Keratinocyte (primary cell): ENCODE data around the gene LHPP. TPM values are rescaled to one million over a fixed set of nuclear protein-coding genes. Genes with fewer than 3 reads are reported as not detected.

Experiments used
- DNase-seq: peaks from one replicate; pipeline ENCODE4 v3.0.0-alpha.2; 2011; ENCODE audit warnings: low read depth, missing footprints, low spot score
- FAIRE-seq: peaks from 2 replicates; lab custom pipeline; 2011; peaks lifted over from hg19 to GRCh38; lab: Jason Lieb, UNC
- H2AFZ ChIP-seq: 2 replicates; pipeline ENCODE4 v1.6.0; 2012; ENCODE audit warnings: low read length, control low read depth, inconsistent platforms; ENCODE audit not compliant: control insufficient read depth
- H3K27ac ChIP-seq: 2 replicates; pipeline ENCODE4 v1.5.1; 2011; ENCODE audit warnings: low read length; ENCODE audit not compliant: control insufficient read depth, insufficient read depth
- H3K27me3 ChIP-seq: 3 replicates; pipeline ENCODE4 v1.6.0; 2011; ENCODE audit warnings: low read length; ENCODE audit not compliant: control insufficient read depth, insufficient read depth; ENCODE audit errors: extremely low read depth
- H3K36me3 ChIP-seq, 2 experiments: 2 replicates in 1 of 2; 3 replicates in 1 of 2; pipeline ENCODE4 v1.5.1; 2011; ENCODE audit warnings: low read length in 2 of 2, mild to moderate bottlenecking in 1 of 2; ENCODE audit not compliant: control insufficient read depth in 2 of 2, insufficient read depth in 2 of 2; ENCODE audit errors: extremely low read depth in 1 of 2
- H3K4me1 ChIP-seq: 3 replicates; pipeline ENCODE4 v1.5.1; 2011; ENCODE audit warnings: low read length; ENCODE audit not compliant: control insufficient read depth, insufficient read depth; ENCODE audit errors: extremely low read depth
- H3K4me2 ChIP-seq: 3 replicates; pipeline ENCODE4 v1.6.0; 2011; ENCODE audit warnings: low read depth, low read length; ENCODE audit not compliant: control insufficient read depth, insufficient read depth; ENCODE audit errors: extremely low read depth
- H3K4me3 ChIP-seq, 3 experiments: fragments of 200-600 bp in 1 of 3; sonication (generic) in 1 of 3; 2 replicates in 2 of 3; 3 replicates in 1 of 3; pipeline ENCODE4 v1.5.1; 2011 to 2016; ENCODE audit warnings: low read length in 3 of 3, mild to moderate bottlenecking in 3 of 3, control low read depth in 2 of 3, inconsistent platforms in 1 of 3, low read depth in 1 of 3, mixed read lengths in 1 of 3, mixed run types in 1 of 3, moderate library complexity in 1 of 3; ENCODE audit not compliant: control insufficient read depth in 2 of 3, insufficient read depth in 2 of 3; ENCODE audit errors: extremely low read depth in 1 of 3
- H3K79me2 ChIP-seq: 2 replicates; pipeline ENCODE4 v1.6.0; 2012; ENCODE audit warnings: low read length; ENCODE audit not compliant: control insufficient read depth, insufficient read depth
- H3K9ac ChIP-seq: 3 replicates; pipeline ENCODE4 v1.6.0; 2011; ENCODE audit warnings: low read length; ENCODE audit not compliant: control insufficient read depth, insufficient read depth; ENCODE audit errors: extremely low read depth
- H3K9me1 ChIP-seq: 3 replicates; pipeline ENCODE4 v1.6.0; 2011; ENCODE audit warnings: low read length; ENCODE audit not compliant: control insufficient read depth, insufficient read depth; ENCODE audit errors: extremely low read depth
- H3K9me3 ChIP-seq: 2 replicates; pipeline ENCODE4 v1.5.1; 2012; ENCODE audit warnings: low read depth, low read length; ENCODE audit not compliant: control insufficient read depth
- H4K20me1 ChIP-seq: 3 replicates; pipeline ENCODE4 v1.6.0; 2011; ENCODE audit warnings: low read length; ENCODE audit not compliant: control insufficient read depth, insufficient read depth; ENCODE audit errors: extremely low read depth
- EZH2 ChIP-seq: IDR thresholded peaks from one replicate; pipeline ENCODE4 v1.6.1; 2012; ENCODE audit warnings: inconsistent platforms, mild to moderate bottlenecking, low read length, moderate library complexity
- dilution Hi-C: fragments of 300-500 bp; cut with MboI; formaldehyde crosslinking; loops from one replicate; pipeline ENCODE4 v1.7.0; 2020; ENCODE audit warnings: low sequenced_read_pairs; ENCODE audit not compliant: extremely low pct_ligation_motif_present
- polyA plus RNA-seq, 5 experiments: library from polyadenylated mRNA; depleted of rRNA in 3 of 5; stranded (reverse) in 3 of 5; stranded (forward) in 1 of 5; unstranded in 1 of 5; fragments of >200 nt; gene quantifications; 1 replicate in 1 of 5; 2 replicates in 3 of 5; 3 replicates in 1 of 5; pipeline versions ENCODE4 v1.2.1 to v1.2.3, GENCODE V29; 2011 to 2012; ENCODE audit warnings: missing spikeins in 2 of 5, low read depth in 1 of 5, low replicate concordance in 1 of 5
- TF ChIP-seq, protein P1 (sequence below), 3 experiments: IDR thresholded peaks in 1 of 3; conservative IDR thresholded peaks in 1 of 3; optimal IDR thresholded peaks in 1 of 3; 2 replicates in 2 of 3; 3 replicates in 1 of 3; pipeline versions ENCODE3 to v1.5.1; 2011; ENCODE audit warnings: low read length in 3 of 3, mild to moderate bottlenecking in 3 of 3, moderate library complexity in 2 of 3, control low read depth in 1 of 3, inconsistent platforms in 1 of 3; ENCODE audit not compliant: insufficient read depth in 2 of 3; ENCODE audit errors: extremely low read depth in 1 of 3

Gene LHPP
- polyA plus RNA-seq, 1 donor (not counting 4 experiments of a cell fraction or from before 2014, with no cell fraction given): 13.1 TPM

DNA sequence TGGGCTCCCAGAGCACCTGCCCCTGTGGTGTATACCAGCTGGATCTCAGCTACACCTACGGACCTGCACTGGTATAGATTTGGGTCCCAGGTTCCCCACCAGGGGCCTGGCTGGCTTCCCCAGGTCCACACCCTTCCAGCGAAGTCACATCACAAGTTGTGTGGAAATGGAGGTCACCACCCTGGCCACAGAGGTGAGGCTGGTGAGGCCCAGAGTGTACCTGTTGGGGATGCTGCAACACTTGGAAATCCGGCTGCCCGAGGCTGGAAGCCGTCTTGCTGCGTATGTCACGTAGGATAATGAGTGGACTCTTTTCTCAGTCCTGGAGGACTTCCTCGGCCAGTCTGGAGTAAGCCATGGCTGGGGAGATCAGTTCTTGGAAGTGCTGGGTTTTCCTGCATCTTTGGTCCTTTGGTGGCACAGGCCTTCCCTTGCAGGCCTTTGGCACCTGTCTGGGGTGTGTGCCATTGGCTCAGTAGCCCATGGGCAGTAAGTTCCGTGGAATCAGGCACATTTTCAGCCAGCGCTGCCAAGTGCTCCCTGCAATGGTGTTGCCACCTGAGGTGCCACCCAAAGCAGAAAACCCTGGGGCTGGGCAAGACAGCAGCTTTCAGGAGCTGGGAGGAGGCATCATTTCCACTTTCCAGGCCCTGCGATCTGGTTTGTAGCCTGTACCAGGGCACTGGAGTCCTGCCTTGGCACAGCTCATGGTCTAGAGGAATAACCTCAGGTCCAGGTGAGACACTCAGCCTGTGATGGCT is 97.9 kb downstream of the LHPP start:
- no peak for TF ChIP-seq EZH2
- TF ChIP-seq, protein P1, sequence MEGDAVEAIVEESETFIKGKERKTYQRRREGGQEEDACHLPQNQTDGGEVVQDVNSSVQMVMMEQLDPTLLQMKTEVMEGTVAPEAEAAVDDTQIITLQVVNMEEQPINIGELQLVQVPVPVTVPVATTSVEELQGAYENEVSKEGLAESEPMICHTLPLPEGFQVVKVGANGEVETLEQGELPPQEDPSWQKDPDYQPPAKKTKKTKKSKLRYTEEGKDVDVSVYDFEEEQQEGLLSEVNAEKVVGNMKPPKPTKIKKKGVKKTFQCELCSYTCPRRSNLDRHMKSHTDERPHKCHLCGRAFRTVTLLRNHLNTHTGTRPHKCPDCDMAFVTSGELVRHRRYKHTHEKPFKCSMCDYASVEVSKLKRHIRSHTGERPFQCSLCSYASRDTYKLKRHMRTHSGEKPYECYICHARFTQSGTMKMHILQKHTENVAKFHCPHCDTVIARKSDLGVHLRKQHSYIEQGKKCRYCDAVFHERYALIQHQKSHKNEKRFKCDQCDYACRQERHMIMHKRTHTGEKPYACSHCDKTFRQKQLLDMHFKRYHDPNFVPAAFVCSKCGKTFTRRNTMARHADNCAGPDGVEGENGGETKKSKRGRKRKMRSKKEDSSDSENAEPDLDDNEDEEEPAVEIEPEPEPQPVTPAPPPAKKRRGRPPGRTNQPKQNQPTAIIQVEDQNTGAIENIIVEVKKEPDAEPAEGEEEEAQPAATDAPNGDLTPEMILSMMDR (optimal IDR thresholded peaks at IDR 0.05 in 1 of 3, IDR thresholded peaks at IDR 0.05 in 1 of 3, conservative IDR thresholded peaks at IDR 0.05 in 1 of 3; ENCODE audit: extremely low read depth in 1 of 3, insufficient read depth in 2 of 3, low read length in 3 of 3): no peak
- H3K4me3 ChIP-seq: no peak overlapping the region
- FAIRE-seq: no peak
- H3K4me2 ChIP-seq: no peak overlapping the region
- H3K79me2 ChIP-seq: no peaks in the 10 kb centered on the region
- no peaks in the 10 kb centered on the region for H3K9me1 ChIP-seq
- dilution Hi-C loops: no loop called here
- peaks cover 3% of the 10 kb centered on the region for H3K4me1 ChIP-seq
- no peak overlapping the region for H3K27ac ChIP-seq
- H3K9ac ChIP-seq: no peak overlapping the region
- H3K9me3 ChIP-seq: no peaks in the 10 kb centered on the region
- H2AFZ ChIP-seq: no peak overlapping the region
- H4K20me1 ChIP-seq: no peaks in the 10 kb centered on the region
- DNase-seq: no peak
- no peaks in the 10 kb centered on the region for H3K27me3 ChIP-seq
- no peaks in the 10 kb centered on the region for H3K36me3 ChIP-seq

DNA sequence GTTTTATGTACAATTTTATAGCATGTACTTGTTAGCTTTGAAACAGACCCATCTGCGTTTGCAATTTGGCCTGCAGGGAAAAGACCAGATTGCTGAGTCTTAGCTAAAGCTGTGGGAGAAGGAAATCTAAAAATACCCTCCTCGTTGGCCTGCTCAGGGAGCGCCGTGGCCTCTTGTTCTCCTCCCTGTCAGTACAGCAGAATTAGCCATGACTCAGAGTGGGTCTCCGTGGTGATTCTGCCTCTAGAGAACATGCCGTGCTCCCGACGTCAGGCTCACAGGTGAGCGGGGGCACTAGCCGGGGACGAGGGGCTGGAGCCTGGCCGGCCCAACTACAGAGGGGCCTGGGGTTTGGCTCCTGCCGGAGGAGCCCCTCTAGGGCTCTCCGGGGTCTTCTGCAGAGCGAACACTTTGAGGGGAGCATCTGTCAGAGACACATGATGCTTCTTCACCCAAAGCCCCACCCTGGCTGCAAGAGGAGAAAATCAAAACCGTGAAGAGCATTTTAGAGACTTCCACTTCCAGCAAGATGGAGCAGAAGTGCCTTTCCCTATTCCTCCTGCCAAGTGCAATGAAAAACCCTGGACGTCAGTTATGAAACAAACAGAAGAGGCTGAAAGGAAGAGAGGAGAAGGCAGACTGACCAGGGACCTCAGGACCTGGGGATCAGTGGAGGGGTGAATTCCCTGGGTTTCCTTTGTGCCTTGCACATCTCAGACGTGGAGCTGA is 98.9 kb downstream of the LHPP start:
- TF ChIP-seq, protein P1 (optimal IDR thresholded peaks at IDR 0.05 in 1 of 3, IDR thresholded peaks at IDR 0.05 in 1 of 3, conservative IDR thresholded peaks at IDR 0.05 in 1 of 3; ENCODE audit: extremely low read depth in 1 of 3, insufficient read depth in 2 of 3, low read length in 3 of 3): no peak
- Histone ChIP-seq H3K9ac (no peak overlapping the region), H3K79me2 (no peaks in the 10 kb centered on the region), H3K36me3 (no peaks in the 10 kb centered on the region), H3K4me3 (no peak overlapping the region), H4K20me1 (no peaks in the 10 kb centered on the region), H3K4me1 (peaks cover 3% of the 10 kb centered on the region), H3K27ac (no peak overlapping the region), H3K27me3 (no peaks in the 10 kb centered on the region), H3K9me1 (no peaks in the 10 kb centered on the region), H3K9me3 (no peaks in the 10 kb centered on the region), H2AFZ (no peak overlapping the region), H3K4me2 (no peak overlapping the region)
- no peak for FAIRE-seq
- dilution Hi-C loops: no loop called here
- no peak for DNase-seq
